ENCODE data around the gene SLC22A14.
"Not testable (repeated sequence)": the region's sequence is repeated elsewhere in the genome, so short reads cannot be mapped to it uniquely, and the experiment has no call there.

The SLC22A14 gene

GRCh38 chr3:38270606-38271005 is 11.5 kb upstream of the SLC22A14 start:
- no peak for DNase-seq (ENCODE audit: low read depth, low spot score)

GRCh38 chr3:38271553-38271952 is 10.5 kb upstream of the SLC22A14 start:
- DNase-seq (ENCODE audit: low read depth, low spot score): no peak

- DNase-seq (ENCODE audit: low read depth, low spot score): no peak
Measured at GRCh38 chr3:38274864-38275649, 7.0 kb upstream of the SLC22A14 start.

- no peak for DNase-seq (ENCODE audit: low read depth, low spot score)
Measured at GRCh38 chr3:38275658-38276057, 6.4 kb upstream of the SLC22A14 start.

GRCh38 chr3:38276081-38276916 is 5.8 kb upstream of the SLC22A14 start:
- DNase-seq (ENCODE audit: low read depth, low spot score): no peak

GRCh38 chr3:38276917-38277630 is 5.0 kb upstream of the SLC22A14 start:
- no peak for DNase-seq (ENCODE audit: low read depth, low spot score)

GRCh38 chr3:38278841-38279240 is 3.3 kb upstream of the SLC22A14 start:
- no peak for DNase-seq (ENCODE audit: low read depth, low spot score)

GRCh38 chr3:38283810-38284755 is 2.0 kb downstream of the SLC22A14 start:
- DNase-seq (ENCODE audit: low read depth, low spot score): no peak

- DNase-seq (ENCODE audit: low read depth, low spot score): no peak
Measured at GRCh38 chr3:38284756-38285150, 2.7 kb downstream of the SLC22A14 start.

GRCh38 chr3:38289286-38290217 is 7.5 kb downstream of the SLC22A14 start:
- DNase-seq (ENCODE audit: low read depth, low spot score): not testable (repeated sequence)

- DNase-seq (ENCODE audit: low read depth, low spot score): not testable (repeated sequence)
Measured at GRCh38 chr3:38297053-38297452, 15.0 kb downstream of the SLC22A14 start.

- no peak for DNase-seq (ENCODE audit: low read depth, low spot score)
Measured at GRCh38 chr3:38297537-38297936, 15.4 kb downstream of the SLC22A14 start.

- DNase-seq (ENCODE audit: low read depth, low spot score): no peak
Measured at GRCh38 chr3:38297947-38298711, 16.0 kb downstream of the SLC22A14 start.

GRCh38 chr3:38306941-38307340 is 24.8 kb downstream of the SLC22A14 start:
- DNase-seq (ENCODE audit: low read depth, low spot score): no peak

- DNase-seq (ENCODE audit: low read depth, low spot score): no peak
Measured at GRCh38 chr3:38307599-38307998, 25.5 kb downstream of the SLC22A14 start.

GRCh38 chr3:38308456-38308855 is 26.4 kb downstream of the SLC22A14 start:
- DNase-seq (ENCODE audit: low read depth, low spot score): no peak

GRCh38 chr3:38311476-38311875 is 29.4 kb downstream of the SLC22A14 start:
- no peak for DNase-seq (ENCODE audit: low read depth, low spot score)

GRCh38 chr3:38311941-38312340 is 29.8 kb downstream of the SLC22A14 start:
- DNase-seq (ENCODE audit: low read depth, low spot score): no peak

GRCh38 chr3:38312356-38312755 is 30.3 kb downstream of the SLC22A14 start:
- DNase-seq (ENCODE audit: low read depth, low spot score): no peak
